Measurements from ENCODE around the gene TELO2.

GRCh38 chr16:1530349-1530882, 37.3 kb downstream of the TELO2 start:
- TF ChIP-seq CTCF (IDR thresholded peaks at IDR 0.05) (no peak), POLR2A (IDR thresholded peaks at IDR 0.05) (no peak)

All from esophagus squamous epithelium (tissue), 4 donors.